Loucy (cell line): ENCODE data around the gene ACADL.

ENCODE experiments used
- EZH2phosphoT487 ChIP-seq: fragments of 200-600 bp; IDR thresholded peaks from 2 replicates; pipeline ENCODE4 v1.6.1; 2018; ENCODE audit warnings: antibody characterized with exemption, mild to moderate bottlenecking, moderate library complexity, borderline replicate concordance
- TF ChIP-seq, protein P1 (sequence below): fragments of 200-600 bp; sonication (generic); conservative IDR thresholded peaks from 2 replicates; pipeline ENCODE4 v1.5.1; 2014; ENCODE audit warnings: mild to moderate bottlenecking, antibody characterized with exemption, low read length

DNA sequence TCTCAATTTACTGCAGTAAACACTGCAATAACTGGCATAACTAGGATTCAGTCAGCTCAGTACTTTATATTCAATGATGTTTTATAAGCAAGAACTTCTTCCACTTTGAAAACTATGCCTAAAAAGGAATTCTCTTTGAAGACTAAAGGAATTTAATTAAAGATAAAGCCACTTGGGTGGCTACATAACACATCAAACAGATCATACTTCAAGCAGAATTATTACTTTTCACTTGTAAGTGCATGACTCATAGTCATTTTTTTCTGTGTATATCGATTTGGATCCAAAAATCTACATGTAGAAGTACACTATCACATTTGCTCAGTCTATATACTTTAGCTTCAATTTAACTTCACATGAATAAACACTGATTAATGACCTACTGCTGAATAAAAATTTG is 58.0 kb downstream of the ACADL start:
- TF ChIP-seq, protein P1, sequence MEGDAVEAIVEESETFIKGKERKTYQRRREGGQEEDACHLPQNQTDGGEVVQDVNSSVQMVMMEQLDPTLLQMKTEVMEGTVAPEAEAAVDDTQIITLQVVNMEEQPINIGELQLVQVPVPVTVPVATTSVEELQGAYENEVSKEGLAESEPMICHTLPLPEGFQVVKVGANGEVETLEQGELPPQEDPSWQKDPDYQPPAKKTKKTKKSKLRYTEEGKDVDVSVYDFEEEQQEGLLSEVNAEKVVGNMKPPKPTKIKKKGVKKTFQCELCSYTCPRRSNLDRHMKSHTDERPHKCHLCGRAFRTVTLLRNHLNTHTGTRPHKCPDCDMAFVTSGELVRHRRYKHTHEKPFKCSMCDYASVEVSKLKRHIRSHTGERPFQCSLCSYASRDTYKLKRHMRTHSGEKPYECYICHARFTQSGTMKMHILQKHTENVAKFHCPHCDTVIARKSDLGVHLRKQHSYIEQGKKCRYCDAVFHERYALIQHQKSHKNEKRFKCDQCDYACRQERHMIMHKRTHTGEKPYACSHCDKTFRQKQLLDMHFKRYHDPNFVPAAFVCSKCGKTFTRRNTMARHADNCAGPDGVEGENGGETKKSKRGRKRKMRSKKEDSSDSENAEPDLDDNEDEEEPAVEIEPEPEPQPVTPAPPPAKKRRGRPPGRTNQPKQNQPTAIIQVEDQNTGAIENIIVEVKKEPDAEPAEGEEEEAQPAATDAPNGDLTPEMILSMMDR, result no peak
- no peak for TF ChIP-seq EZH2phosphoT487
